Gastrocnemius medialis (tissue), 4 donors: ENCODE data around the gene ZNF511.

Experiments used
- CTCF ChIP-seq, 5 experiments: fragments of 450-650 bp in 3 of 5; fragments of 200-600 bp in 2 of 5; sonication (generic) in 2 of 5; IDR thresholded peaks in 4 of 5; conservative IDR thresholded peaks in 1 of 5; 1 replicate in 4 of 5; 2 replicates in 1 of 5; pipeline ENCODE4 v1.5.1; 2016 to 2019; ENCODE audit warnings: antibody characterized with exemption in 5 of 5, mild to moderate bottlenecking in 3 of 5, moderate library complexity in 3 of 5
- POLR2A ChIP-seq, 2 donors: fragments of 450-650 bp; IDR thresholded peaks; one replicate each; pipeline ENCODE4 v1.6.1; 2017; ENCODE audit warnings: antibody characterized with exemption in 2 of 2, mild to moderate bottlenecking in 2 of 2, moderate library complexity in 2 of 2

DNA sequence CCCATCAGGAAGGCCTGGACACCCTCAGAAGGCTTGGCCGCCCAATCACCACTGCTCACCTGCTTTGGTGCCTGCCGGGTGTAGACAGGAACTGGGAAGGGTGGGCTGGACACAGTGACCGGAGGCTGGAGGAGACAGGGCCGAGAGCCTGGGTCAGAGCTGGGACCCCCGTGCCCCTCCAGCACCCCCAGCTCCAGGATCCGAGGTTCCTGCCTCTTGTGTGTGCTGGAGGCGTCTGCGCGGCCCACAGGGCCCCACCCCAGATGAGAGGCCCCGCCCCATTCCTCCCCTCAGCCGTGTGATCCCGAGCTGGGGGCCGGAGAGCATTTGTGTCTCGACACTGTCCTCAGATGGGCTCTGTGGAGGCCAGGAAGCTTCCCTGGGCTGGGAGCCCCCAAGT lies 41.4 kb upstream of the ZNF511 start:
- TF ChIP-seq CTCF (IDR thresholded peaks at IDR 0.05 in 4 of 5, conservative IDR thresholded peaks at IDR 0.05 in 1 of 5) (no peak), POLR2A (IDR thresholded peaks at IDR 0.05) (no peak)
